Measurements from ENCODE around the gene BCOR.

GRCh38 chrX:40007131-40007755 lies 90.5 kb downstream of the BCOR start:
- no peak for TF ChIP-seq RAD21 (IDR thresholded peaks at IDR 0.05)
- TF ChIP-seq MAX (IDR thresholded peaks at IDR 0.05): no peak
- TF ChIP-seq CTCF (IDR thresholded peaks at IDR 0.05; ENCODE audit: low read depth, low read length, missing input control): no peak
- TF ChIP-seq TAF1 (conservative IDR thresholded peaks at IDR 0.05): no peak
- TF ChIP-seq SP1 (IDR thresholded peaks at IDR 0.05): no peak
- no peak for TF ChIP-seq REST (IDR thresholded peaks at IDR 0.05)
